ENCODE data around the gene SMG6. TPM values are rescaled to one million over a fixed set of nuclear protein-coding genes. Genes with fewer than 3 reads are reported as not detected.
"Not testable (repeated sequence)": the region's sequence is repeated elsewhere in the genome, so short reads cannot be mapped to it uniquely, and the experiment has no call there.

Gene SMG6
- total RNA-seq, 2 donors from 2014 or later: 33.2 to 82.9 TPM

- Histone ChIP-seq H3K9me3 (no peaks in the 10 kb centered on the region), H3K4me1 (ENCODE audit: control insufficient read depth in 1 of 2, low read depth in 2 of 2) (peaks cover 25 to 28% of the 10 kb centered on the region in 2 donors), H3K36me3 (no peaks in the 10 kb centered on the region), H3K27me3 (replicated peaks; ENCODE audit: insufficient read depth) (no peaks in the 10 kb centered on the region), H3K4me3 (no peak overlapping the region), H3K27ac (no peak overlapping the region)
- DNase-seq (ENCODE audit: low spot score) (no peak), ATAC-seq (ENCODE audit: insufficient number of reproducible peaks, low FRiP score, low read depth) (no peak)
- TF ChIP-seq, protein P1, sequence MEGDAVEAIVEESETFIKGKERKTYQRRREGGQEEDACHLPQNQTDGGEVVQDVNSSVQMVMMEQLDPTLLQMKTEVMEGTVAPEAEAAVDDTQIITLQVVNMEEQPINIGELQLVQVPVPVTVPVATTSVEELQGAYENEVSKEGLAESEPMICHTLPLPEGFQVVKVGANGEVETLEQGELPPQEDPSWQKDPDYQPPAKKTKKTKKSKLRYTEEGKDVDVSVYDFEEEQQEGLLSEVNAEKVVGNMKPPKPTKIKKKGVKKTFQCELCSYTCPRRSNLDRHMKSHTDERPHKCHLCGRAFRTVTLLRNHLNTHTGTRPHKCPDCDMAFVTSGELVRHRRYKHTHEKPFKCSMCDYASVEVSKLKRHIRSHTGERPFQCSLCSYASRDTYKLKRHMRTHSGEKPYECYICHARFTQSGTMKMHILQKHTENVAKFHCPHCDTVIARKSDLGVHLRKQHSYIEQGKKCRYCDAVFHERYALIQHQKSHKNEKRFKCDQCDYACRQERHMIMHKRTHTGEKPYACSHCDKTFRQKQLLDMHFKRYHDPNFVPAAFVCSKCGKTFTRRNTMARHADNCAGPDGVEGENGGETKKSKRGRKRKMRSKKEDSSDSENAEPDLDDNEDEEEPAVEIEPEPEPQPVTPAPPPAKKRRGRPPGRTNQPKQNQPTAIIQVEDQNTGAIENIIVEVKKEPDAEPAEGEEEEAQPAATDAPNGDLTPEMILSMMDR (IDR thresholded peaks at IDR 0.05): no peak
Measured at GRCh38 chr17:2259769-2260536, 43.6 kb downstream of the SMG6 start.

DNA sequence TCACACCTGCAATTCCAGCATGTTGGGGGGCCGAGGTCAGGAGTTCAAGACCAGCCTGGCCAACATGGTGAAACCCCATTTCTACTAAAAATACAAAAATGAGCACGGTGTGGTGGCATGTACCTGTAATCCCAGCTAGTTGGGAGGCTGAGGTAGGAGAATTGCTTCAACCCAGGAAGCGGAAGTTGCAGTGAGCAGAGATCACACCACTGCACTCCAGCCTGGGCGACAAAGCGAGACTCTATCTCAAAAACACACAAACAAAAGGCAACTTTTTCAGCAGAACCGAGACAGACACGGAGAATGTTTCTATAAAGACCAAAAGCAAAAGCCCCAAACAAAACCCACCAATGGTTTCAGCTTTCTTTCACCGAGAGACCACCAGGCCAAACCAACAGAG is 44.8 kb downstream of the SMG6 start:
- not testable (repeated sequence) for DNase-seq (ENCODE audit: low spot score); H3K4me3 ChIP-seq; H3K36me3 ChIP-seq; H3K27me3 ChIP-seq (replicated peaks; ENCODE audit: insufficient read depth); ATAC-seq (ENCODE audit: insufficient number of reproducible peaks, low FRiP score, low read depth); H3K9me3 ChIP-seq; H3K27ac ChIP-seq
- H3K4me1 ChIP-seq (ENCODE audit: control insufficient read depth in 1 of 2, low read depth in 2 of 2): peaks cover 17% of the 10 kb centered on the region in 2 donors

GRCh38 chr17:2253768-2254406 is 49.7 kb downstream of the SMG6 start:
- Histone ChIP-seq H3K36me3 (peaks cover 7% of the 10 kb centered on the region), H3K4me3 (no peak overlapping the region), H3K27me3 (replicated peaks; ENCODE audit: insufficient read depth) (no peaks in the 10 kb centered on the region), H3K27ac (no peak overlapping the region), H3K4me1 (ENCODE audit: control insufficient read depth in 1 of 2, low read depth in 2 of 2) (no peaks in the 10 kb centered on the region), H3K9me3 (no peaks in the 10 kb centered on the region)
- TF ChIP-seq, protein P1 (IDR thresholded peaks at IDR 0.05): no peak
- ATAC-seq (ENCODE audit: insufficient number of reproducible peaks, low FRiP score, low read depth) (no peak), DNase-seq (ENCODE audit: low spot score) (no peak)

GRCh38 chr17:2253362-2253761 is 50.2 kb downstream of the SMG6 start:
- ATAC-seq (ENCODE audit: insufficient number of reproducible peaks, low FRiP score, low read depth) (no peak), DNase-seq (ENCODE audit: low spot score) (no peak)
- Histone ChIP-seq H3K36me3 (peaks cover 7% of the 10 kb centered on the region), H3K27me3 (replicated peaks; ENCODE audit: insufficient read depth) (no peaks in the 10 kb centered on the region), H3K4me1 (ENCODE audit: control insufficient read depth in 1 of 2, low read depth in 2 of 2) (no peaks in the 10 kb centered on the region), H3K27ac (no peak overlapping the region), H3K9me3 (no peaks in the 10 kb centered on the region), H3K4me3 (no peak overlapping the region)
- TF ChIP-seq, protein P1 (IDR thresholded peaks at IDR 0.05): no peak

GRCh38 chr17:2251098-2251497 is 52.5 kb downstream of the SMG6 start:
- no peak overlapping the region for H3K27ac ChIP-seq
- ATAC-seq (ENCODE audit: insufficient number of reproducible peaks, low FRiP score, low read depth) (no peak), DNase-seq (ENCODE audit: low spot score) (no peak)
- TF ChIP-seq, protein P1 (IDR thresholded peaks at IDR 0.05): no peak
- no peak overlapping the region for H3K4me3 ChIP-seq
- no peaks in the 10 kb centered on the region for H3K4me1 ChIP-seq (ENCODE audit: control insufficient read depth in 1 of 2, low read depth in 2 of 2)
- peaks cover 7% of the 10 kb centered on the region for H3K36me3 ChIP-seq
- H3K9me3 ChIP-seq: no peaks in the 10 kb centered on the region
- H3K27me3 ChIP-seq (replicated peaks; ENCODE audit: insufficient read depth): no peaks in the 10 kb centered on the region

Measured in thoracic aorta (tissue), 2 donors.